HG03520 (cell line): ENCODE measurements around the gene TACR2.

ENCODE experiments used
- ATAC-seq: cut with Tn5 transposase; IDR thresholded peaks from one replicate; pipeline ENCODE4 v1.9.1; 2021; ENCODE audit warnings: mild to moderate bottlenecking, moderate library complexity; ENCODE audit not compliant: unreplicated experiment

The TACR2 gene

DNA sequence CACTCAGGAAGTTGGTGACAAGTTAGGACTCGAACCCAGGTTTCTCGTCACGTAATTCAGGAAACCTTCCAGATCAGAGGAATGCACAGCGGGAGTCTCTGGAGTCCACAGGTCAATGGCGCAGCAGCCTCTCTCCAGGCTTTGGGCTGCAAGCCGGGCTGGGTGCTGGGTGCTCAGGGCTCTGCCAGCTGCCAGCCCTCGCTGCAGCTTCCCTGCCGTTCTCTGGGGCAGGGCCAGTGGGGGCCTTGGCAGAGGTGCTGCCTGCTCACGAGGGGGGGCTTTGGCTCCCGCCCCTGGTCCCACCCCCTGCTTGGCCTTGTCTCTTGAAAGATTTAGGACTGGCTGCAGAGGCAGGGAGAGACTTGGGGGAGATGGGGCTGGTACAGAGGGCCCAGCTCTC, at the start of gene TACR2:
Gene TACR2 (minus strand): TSS at position 224 of the 400 bp plus-strand sequence. CDS start 595 bp downstream, outside the sequence.
- ATAC-seq: no peak

DNA sequence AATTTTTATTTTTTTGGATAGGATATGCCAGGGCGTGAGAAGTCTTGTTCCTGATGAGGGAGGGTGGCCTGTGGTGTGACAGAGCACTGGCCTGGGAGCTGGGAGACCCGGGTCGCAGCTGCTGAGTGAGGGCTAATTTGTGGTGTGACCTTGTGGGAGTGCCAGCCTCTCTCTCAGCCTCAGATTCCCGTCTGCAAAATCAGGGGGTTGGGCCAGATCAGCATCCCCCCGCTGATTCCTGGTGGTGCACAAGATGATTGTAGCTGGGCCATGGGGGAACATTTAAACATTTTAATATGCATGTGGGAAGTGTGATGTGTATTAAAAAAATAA, 49.4 kb upstream of the TACR2 start:
- no peak for ATAC-seq

DNA sequence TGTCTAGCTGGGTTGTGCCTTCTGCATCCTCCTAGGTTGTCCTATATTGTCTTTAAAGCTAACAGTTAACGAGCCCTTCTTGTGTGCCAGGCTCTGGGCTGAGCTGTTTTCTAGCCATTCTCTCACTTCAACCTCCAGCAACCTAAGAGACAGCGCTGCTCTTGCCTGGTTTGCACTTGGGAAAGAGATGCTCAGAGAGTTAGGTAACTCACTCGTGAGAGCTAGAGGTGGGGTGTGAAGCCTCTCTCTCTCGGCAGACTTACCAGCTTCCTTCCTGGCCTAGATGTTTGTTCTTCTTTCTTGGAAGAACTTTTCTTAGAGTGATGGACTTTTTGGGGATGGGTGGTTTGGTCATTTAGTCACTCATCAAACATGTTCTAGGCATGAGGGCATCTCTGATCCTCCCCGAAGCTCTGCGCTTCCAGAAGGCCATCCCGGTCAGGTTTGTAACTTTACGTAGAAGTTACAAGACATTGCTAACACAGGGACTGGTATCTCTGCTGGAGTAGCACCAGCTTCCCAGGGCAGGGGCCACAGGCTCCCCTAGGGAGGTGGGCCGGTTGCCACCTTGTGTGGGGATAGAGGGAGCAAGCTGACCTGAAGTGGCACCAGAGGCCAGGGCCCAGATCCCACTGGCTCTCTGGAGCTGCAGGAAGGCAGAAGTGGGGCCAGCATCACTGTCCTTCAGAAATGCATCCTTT, 48.9 kb upstream of the TACR2 start:
- ATAC-seq: no peak

DNA sequence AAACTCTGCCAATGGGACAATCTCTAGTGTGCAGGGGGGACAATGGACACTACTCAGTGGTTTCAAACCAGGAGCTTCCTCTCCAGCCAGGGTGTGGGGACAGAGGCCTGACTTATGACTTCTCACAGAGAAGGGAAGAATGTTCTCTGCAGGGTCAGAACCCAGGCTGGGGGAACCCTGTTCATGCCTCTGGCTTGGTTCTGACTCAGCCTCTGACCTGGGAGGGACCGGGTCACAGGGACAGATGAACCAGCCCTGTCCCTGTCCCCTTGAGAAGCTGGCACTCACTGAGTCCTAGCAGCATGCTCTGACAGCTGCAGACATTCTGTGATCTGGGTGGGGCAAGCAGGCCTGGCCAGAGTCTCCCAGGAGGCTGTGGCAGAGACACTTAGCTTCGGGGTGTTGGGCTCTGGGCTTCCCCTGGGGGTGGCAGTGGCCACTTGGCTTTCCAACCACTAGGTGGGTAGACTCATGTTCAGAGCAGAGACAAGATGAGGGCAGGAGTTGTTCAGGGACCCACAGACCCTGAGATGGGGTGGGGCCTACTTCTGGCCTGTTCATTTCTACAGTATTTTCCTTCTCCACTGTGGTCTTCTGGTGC, 48.2 kb upstream of the TACR2 start:
- no peak for ATAC-seq

DNA sequence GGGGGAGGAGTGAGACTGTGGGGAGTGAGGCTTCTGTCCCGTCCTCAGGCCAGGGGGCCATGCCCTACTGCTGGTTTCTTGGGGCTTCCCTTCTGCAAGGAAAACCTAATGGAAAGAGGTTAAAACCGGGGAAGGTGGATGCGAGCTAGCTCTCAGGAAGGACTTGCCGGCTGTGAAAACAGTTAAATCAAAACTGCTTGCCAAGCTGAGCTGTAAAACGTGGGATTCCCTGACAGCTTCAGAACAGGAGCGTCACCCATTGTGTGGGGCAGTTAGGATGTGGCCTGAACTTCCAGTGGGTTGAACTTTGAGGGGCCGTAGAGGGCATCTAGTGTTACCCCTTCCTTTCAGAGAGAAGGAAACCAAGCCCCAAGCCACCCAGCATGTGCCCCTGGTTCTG, 47.7 kb upstream of the TACR2 start:
- no peak for ATAC-seq

DNA sequence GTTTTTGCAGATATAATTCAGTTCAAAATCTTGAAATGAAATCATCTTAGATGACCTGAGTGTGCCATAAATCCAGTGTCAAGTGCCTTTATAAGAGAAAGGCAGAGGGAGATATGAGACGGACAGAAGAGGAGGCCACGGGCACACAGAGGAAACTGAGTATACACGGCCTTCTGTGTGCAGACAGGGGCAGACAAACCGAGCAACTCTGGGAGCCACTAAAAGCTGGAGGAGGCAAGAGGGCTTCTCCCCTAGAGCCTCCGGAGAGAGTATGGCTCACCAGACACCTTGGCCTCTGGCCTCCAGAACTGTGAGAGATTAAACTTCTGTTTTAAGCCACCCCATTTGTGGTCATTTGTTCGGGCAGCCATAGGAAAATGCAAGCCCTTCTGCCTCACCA, 47.2 kb upstream of the TACR2 start:
- ATAC-seq: no peak

DNA sequence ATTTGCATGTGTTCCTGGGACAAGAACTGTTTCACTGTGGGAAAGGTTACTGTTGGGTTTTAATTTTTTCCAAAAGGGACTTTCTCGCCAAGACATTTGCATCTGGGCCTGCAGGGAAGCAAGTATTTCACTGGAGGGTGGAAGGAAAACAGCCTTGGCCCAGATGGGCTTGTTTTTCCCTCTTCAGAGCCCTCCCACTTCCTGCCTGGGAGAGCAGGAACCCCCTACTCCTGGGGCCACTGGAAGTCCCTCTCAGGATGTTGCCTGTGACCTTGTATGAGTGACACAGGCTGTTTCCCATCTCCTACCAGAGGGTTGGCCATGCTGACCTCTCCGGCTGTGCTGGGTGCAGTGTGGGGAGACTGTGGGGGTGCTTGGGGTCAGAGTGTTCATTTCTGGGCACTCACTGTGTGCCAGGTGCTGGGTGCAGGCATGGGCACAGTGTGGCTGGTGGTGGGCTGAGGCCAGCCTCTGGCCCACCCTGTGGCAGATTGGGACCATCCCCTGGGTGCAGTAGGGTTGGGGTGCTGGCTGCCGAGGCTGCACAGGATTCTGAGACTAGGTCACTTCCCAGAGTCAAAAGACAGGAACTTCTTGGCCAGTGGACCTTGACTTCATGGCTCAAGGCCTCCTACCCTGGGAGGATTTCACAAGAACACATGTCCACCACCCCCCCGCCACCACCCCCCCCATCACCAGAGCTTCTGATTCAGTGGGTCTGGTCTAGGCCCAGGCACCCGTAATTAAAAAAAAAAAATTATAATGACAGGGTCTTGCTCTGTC, 44.7 kb upstream of the TACR2 start:
- ATAC-seq: no peak

DNA sequence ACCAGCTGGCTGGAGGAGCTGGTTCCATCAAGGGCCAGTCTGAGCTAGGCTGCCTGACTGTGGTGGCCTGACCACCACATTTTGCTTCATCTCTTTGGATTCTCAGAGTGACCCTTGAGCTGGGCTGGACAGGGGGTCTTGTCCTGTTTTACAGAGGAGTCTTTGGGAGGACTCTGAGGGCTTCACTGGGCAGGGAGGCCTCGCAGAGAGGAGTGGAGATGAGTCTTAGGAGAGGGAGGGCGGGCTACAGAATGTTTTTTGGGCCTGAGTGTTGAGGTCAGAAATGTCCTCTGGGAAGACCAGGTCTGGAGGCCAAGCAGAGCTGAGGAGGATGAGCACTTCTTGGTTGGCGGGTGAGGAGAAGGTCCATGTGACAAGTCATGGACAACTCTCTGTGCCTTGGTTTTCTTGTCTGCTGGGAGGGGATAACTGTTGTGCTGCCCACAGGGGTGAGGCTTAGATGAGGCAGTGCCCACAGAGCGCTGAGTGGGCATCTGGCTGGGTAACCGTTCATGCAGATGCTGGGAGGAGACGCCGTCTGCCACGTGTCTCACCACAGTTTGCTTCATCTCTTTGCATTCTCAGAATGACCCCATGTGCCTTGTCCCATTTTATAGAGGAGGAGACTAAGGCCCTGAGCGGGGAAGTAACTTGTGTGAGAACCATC, 44.0 kb upstream of the TACR2 start:
- no peak for ATAC-seq

DNA sequence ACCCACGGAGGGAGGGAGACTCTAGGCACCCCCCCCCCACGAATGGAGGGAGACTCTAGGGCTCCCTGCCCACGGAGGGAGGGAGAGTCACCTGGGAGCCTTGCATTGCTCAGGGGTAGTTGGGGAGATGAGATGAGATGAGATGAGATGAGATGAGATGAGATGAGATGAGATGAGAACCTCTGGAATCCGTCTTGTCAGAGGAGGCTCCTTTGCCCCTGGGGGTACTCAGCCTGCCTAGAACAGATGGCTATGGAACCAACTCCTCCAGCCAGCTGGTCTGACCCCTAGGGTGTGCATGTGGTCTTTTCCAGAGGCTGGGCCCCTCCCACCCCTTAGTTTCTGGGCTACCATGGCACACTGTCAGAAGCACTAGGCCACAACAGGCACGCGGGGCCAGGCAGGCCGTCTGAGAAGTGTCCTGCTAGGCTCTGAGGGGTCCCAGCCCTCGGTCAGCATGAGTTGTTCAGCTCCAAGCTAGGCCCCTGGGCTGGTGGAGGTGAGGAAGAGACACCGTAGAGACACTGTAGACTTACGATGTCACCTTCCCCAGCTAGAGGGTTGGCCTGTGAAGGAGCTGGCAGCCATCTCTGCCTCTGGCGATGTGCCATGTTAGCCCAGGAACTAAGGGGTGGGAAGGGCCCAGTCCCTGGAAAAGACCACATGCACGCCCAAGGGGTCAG, 43.3 kb upstream of the TACR2 start:
- ATAC-seq: no peak

DNA sequence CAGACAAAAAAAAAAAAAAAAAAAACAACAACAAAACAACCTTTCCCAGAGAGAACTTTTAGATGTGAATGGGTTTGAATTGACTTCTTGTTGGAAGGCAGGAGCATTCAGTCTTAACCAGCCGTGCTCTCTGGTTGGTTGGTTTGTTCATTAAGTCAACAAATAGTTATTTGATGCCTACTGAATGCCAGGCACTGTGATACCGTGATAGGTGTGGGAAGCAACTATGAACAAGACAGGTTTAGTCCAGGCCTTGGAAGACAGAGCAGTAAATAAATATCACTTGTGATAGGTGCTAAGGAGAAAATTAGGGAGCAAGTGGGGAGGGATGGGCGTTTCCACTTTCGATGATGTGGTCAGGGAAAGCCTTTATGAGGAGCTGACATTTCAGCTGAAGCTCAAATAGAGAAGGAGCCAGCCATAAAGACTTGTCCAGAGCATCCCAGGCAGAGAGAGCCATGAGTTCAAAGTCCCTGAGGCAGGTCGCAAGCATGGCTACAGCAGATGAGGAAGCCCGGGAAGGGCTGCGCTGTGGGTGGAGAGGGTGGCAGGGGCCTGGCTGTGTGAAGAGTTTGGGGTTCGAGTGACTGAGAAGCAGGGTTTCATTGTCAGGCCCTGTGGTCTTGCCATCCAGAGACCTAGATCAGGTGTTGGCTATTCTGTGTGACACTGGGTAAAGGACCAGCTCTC, 42.5 kb upstream of the TACR2 start:
- ATAC-seq: no peak

DNA sequence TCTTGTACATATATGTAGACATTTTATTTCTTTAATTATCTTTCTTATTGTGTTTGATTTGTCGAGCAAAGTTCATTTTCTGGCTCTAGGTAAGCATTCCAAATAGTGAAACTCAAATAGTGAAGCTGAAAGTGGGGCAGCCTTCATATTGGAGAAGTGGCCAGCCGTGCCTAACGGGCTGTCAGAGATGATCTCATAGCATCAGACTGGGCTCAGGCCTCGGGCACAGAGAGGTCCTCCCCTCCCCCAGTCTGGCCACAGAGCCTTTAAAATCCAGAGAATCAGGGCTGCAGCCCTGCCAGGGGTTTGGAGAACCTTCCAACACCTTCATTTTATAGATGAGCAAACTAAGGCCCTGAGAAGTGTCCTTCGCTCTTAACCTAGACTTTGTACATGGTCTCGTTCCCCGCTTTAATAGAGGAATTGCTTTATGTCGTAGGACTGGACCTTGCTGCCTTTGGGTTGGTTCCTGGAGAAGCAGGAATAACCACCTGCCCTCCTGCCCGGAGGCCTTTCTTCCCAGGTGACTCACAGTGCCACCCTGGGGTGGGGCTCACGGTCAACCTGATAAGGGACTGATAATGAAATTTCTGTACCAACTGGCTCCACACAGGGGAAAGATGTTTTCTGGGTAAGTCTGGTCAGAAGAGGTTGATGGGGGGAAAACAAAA, 41.8 kb upstream of the TACR2 start:
- no peak for ATAC-seq

DNA sequence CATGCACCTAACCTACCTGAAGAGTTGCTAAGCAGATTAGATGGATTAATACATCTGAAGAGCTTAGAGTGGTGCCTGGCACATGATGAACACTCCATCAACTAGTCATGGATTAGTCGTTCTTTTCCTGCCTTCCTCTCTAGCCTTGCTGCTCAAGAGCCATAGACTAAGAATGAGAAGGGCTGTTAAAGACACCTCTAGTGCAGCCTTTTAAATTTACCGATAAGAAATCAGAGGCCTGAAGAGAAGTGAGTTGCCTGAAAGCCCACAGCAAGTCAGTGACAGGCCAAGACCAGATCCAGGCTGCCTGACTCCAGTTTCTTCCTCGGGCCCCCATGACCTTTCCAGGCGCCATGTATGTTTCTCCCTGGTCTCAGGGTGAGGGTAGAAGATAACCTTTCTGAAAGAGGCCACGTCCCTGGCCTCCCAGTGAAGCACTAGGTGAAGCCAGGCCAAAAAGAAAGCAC, 41.1 kb upstream of the TACR2 start:
- no peak for ATAC-seq

DNA sequence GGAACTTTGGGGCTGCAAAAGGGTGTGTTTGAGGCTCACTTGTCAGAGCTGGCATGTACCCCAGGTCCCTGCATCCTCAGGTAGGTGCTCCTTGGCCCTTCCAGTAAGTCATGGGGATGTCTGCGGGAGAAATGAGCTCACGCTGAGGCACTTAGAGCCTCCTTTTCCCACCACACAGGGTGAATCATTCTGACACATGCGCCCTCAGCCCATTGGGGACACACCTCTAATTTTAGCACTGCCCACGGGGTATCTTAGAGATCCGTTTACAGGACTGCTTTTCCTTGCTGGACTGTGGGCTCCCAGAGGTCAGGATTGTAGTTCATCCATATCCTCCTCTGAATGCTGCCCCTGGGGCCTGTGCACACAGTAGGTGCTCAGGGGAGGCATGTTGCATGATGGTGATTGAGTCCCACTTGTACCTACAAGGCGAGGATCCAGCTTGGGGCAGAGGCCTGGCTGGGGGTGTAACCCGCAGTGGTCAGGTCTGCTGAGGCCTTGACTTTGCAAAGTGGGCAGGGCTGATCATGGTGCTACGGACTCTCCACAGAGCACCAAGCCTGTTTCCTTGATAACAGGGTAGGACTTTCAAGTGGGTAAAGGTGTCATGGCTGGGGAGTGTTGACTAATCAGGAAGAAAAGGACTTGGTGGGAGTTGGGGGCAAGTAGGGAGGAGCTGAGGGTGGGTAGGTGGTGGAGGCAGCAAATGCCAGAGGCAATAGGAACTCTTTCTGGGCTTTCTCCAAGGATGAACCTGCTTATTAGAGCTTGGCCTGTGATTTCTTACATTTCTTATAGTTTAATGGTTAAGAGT, 40.4 kb upstream of the TACR2 start:
- no peak for ATAC-seq

DNA sequence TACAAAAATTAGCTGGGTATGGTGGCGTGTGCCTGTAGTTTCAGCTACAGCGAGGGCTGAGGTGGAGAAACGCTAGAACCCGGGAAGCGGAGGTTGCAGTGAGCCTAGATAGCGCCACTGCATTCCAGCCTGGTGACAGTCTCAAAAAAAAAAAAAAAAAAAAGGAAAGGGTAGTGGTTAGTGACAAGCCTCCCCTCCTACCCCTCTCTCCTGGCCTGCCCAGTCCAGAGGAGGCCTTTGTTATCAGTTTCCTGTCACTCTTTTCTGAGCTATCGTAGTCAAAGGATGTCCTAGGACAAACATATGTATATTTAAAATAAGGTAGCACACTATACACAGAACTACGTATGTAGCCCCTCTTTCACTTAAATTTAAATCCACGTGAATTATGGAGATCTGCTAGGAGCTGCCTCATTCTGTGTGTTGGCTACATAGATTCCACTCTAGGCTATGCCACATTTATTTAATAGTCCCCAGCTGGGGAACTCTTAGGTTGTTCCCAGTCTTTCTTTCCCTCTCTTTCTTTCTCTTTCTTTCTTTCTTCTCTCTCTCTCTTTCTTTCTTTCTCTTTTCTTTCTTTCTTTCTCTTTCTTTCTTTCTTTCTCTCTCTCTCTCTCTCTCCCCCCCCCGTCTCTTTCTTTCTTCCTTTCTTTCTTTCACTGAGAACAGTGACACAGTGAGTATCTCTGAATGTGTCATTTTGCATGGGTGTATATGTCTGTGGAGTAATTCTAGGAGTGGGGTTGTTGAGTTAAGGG, 38.5 kb upstream of the TACR2 start:
- no peak for ATAC-seq

DNA sequence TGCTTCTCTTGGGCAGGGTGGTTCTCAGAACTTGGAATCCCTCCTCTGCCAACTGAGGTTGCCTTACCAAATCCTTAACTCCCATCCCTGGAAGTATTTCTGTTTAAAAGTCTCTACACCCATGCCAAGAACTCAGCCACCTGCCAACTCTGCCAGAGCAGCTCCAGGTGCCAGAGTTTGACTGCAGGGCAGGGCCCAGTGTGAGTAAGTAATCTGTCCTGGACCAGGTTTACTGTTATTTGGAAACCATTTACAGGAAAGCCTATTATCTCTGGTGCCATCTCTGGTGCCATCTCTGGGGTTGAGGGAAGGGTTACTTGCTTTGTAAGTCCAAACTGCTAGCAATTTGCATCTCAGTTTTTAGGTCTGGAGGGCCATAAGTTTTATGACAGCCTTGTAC, 37.1 kb upstream of the TACR2 start:
- ATAC-seq: no peak

DNA sequence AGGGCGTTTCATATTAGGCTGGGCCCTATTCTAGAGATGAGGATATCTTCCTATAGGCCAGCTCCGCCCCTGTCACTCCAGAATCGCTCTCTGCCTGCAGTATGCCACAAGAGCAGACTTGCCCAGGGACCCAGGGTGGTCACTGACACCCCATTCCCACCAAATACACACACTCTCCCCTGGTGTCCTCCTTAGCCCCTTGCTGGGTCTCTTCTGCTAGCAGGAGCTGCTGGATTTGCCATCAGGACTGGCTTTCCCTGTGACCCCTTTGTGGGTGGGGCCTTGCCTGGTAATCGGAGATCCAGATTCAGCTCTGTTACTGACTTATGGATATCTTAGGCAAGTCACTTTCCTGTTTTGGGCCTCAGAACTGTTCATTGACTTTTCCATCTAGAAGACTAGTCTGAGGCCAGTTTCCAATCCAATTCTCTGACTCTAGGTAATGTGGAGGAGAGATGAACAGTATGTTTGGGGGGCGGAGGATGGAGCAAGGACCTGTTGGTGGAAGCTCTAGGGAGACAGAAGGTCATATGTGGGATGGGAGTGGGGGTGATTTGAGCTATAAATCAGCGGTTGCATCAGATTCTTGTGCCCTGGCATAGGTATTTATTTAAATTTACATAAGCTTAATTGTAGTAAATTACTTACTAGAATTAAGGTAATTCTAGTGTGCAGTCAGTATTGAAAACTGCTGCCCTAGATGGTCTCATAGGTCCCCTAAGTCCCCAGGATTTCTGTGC, 36.1 kb upstream of the TACR2 start:
- no peak for ATAC-seq

DNA sequence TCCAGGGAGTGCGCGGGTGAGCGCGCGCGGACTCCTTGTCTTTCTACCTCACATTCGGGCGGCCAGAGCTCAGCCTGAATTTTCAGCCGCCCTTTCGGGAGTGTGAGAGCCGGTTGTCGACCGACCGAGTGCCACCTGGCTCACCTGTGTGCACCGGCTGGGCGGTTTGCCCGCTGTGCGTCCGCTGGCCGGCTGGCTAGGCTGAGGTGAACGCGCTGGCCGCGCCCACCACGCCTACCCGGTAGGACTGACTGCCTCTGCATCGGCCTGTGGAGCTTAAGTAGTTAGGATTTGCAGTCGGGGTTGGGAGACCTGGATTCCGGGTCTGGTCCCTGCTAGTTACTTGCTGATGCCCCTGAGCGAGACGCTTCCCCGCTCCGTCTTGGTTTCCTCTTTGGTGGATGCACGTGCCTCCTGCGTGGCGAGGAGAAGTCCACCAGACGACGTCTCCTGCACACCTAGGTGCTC, 35.1 kb upstream of the TACR2 start:
- ATAC-seq: no peak
